Activated T-cell treated with anti-CD3 and anti-CD28 coated beads for 48 hours (primary cell): ENCODE results near the gene DPEP1.
"Not testable (repeated sequence)": the region's sequence is repeated elsewhere in the genome, so short reads cannot be mapped to it uniquely, and the experiment has no call there.

Source experiments
- DNase-seq: peaks from one replicate; pipeline ENCODE4 v3.0.0-alpha.2; 2020; ENCODE audit warnings: low read depth

Gene DPEP1

DNA sequence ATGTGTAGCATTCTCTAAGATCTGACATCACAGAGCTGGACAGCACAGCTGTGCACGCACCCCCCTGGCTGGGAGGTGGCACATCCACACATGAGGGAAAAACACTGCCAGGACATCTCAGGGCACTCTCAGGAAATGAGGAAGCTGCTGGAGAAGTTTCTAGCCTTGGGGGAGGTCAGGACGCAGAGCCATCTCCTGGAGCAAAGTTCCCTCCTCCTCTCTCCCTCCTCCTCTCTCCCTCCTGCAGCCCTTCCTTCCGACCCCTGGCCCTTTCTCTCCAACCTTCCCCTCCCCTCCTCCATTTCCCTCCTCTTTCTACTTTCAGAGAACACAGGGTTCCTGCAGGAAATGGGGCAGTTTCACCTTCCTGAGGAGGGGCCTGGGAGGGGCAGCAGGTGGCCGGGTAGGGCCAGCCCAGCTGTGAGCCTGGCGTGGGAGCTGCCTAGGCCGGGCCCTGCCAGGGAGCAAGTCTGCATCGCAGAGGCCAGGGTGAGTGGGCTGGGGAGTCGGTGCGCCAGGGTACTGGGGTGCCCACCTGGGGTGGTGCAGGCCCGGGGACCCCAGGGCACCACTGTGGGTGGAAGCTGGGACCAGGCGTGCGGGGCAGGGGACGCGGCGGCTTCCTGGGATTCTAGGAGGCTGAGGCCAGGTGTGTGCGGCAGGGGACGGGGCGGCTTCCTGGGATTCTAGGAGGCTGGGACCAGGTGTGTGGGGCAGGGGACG, at the start of gene DPEP1:
TSS of gene DPEP1 (plus strand) at position 412 of the 723 bp plus-strand sequence. CDS start 16,769 bp downstream, outside the sequence.
- DNase-seq, result no peak

DNA sequence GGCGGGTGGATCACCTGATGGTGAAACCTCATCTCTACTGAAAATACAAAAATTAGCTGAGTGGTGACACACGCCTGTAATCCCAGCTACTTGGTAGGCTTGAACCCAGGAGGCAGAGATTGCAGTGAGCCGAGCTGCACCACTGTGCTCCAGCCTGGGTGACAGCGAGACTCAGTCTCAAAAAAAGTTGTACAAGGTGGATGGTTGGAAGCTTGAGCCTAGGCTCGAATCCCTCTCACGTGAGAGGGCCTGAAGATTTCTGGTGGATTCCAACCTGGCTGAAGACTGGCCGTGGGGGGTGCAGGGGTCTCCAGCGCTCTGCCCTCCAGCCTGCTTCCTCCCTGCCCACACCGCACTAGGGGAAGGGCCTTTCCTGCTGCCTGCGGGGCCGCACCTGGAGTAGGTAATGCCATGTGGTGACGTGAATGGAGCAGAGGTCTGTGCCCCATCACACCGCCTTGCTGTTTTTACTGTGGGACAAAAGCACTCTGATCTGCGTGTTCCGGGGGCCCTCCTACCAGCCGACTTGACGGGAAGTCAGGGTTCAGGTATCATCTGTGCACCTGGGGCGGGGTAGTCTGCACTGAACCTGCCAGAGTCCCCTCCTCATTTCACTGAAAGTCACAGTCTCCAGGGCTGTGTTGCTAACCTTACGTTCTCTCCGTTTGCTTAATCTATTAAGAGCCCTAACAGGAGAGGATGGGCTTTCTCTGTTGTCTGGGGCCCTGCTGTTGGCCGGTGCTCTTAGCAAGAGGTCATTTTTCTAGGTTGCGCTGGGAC, 48.8 kb upstream of the DPEP1 start:
- DNase-seq, result no peak

DNA sequence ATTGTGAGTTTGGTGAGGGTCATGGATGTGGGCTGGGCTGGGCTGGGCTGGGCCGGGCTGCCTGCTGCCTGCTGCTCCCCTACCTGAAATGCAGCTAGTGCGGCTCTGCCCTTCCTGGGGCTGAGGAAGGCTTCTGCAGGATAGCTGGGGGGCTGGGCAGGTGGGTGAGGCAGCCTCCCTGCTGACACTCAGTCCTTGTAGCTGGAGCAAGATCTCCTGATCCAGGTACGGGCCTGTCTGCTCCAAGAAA, 48.3 kb upstream of the DPEP1 start:
- no peak for DNase-seq

DNA sequence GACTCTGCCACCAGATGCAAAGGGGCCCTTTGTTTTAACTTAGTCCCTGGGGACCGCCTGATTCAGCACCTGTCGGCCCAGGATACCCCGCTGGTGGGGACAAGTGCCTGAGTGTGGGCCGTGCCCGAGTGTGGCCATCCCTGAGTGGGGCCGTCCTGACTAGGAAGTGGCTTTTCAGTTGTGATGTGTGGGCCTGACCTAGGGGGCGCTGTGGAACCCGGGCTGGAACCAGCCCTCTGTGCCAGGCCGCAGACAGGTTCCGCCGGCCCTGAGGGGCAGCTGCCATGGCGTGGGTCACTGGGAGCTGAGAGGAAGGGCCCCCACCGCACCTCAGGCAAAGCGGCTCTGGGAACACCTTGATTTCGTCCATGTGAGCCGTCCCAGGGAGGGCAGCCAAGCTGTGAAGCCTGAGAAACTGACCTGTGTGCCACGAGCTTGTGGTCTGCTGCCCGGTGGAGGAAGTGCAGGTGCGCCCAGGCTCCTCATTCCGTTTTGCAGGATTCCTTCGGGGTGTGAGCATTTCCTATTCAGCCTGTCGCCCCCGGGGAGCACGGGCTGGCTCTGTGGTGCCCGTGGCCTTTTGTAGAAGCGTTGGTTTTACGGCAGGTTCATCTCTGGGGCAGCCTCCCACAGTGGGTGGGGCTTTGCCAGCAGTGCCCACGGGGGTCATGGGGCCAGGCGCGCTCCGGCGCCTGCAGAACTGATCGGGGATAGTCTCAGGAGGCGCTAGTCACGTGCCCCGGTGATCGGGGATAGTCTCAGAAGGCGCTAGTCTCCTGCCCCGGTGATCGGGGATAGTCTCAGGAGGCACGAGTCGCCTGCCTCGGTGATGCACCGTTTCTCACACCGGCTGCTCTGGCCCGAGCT, 47.7 kb upstream of the DPEP1 start:
- peak; percentile 62 for DNase-seq

DNA sequence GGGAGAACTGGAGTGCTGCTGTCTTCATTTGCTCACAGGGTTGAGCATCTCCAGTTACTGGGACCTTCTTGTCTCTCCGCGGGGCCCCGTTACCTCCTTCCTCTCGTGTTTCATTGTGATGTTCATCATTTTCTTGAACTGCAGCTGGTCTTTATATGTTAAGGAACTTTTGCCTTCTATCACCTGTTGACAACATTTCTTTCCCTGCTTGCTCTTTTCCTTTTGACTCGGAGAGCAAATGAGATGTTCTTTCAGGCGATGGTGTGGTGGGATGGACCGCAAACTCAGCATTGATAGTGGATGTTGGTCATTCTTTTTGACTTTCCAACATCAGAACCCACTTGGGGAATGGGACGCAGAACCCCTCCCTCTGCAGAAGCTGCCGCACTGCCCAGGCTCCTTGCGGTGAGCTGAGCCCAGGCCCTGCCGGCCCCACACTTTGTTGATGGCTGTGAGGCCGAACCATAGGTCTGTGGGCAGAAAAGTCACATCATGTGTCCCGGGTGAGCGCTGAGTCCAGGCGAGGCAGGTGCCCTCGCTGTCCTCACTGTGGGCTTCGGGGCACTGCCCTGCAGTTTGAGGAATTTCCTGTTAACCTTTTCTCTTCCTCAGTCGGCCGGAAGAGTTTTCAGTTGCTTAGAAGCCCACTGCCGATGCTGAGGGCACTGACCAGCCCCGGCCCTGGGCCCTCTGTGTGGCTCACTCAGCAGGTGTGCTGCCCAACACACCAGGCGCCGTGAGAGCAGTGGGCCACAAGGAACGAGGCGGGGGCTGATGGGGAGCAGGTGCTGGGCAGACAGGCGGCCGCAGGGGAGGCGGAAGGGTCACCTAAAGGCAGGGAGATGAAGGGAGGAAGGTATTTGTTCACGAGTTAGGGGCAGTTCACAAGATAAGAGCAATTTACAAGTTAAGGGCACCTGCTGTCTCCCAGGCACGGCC, 45.5 kb upstream of the DPEP1 start:
- no peak for DNase-seq

DNA sequence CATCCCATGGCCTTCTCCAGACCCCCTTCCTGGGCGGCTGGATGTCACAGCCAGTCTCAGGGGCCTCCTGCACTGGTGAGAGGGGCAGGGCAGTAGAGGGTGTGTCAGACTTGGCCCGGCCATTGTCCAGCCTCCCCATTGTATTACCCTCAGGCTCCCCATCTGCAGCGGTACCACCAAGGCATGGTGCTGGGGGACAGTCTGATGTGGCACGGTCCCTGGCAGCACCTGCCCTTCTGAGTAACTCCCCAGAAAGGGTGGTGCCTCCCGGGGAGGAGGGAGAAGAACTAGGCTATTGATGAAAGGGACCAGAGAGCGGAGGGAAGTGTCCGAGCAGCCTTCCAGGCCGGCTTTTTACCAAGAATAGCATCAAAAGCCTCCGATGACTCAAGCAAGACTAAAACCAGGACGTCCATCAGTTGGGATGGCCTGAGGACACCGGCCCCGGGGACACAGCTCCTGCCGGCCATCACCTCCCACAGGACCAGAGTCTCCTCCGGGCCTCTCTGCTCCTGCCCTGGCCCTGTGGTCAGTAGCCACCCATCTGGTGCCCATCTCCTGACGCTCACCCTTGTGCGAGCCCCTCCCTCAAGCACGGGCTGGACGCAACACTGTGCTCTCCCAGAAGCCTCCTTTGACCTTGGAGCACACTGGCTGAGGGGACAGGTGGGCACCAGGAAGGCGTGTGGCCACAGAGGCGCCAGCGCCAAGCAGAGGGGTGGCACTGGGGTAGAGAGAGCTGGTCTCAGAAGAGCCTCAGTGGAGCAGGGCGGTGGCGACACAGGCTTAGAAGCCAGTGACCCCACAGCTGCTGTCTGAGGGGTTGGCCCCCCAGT, 43.7 kb upstream of the DPEP1 start:
- no peak for DNase-seq

DNA sequence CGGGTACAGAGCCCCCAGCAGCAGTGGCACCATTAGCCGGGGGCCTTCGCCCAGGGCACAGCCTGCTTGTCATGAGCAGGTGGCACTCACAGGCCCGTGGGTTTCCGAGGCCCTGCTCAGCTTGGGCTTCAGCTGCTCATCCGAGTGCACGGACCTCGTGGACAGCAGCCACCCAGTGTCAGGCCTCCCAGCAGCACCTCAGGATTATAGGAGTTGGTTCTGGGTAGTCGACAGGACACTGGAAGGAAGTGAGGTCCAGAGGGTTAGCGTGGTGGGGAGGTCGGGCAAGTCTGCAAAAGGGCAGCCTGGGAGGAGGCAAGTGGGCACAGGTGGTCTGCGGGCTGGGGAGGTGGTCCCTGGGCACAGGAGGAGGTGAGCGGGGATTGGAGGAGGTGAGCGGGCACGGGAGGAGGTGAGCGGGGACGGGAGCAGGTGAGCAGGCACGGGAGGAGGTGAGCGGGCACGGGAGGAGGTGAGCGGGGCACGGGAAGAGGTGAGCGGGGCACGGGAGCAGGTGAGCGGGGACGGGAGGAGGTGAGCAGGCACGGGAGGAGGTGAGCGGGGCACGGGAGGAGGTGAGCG, 43.0 kb upstream of the DPEP1 start:
- no peak for DNase-seq

DNA sequence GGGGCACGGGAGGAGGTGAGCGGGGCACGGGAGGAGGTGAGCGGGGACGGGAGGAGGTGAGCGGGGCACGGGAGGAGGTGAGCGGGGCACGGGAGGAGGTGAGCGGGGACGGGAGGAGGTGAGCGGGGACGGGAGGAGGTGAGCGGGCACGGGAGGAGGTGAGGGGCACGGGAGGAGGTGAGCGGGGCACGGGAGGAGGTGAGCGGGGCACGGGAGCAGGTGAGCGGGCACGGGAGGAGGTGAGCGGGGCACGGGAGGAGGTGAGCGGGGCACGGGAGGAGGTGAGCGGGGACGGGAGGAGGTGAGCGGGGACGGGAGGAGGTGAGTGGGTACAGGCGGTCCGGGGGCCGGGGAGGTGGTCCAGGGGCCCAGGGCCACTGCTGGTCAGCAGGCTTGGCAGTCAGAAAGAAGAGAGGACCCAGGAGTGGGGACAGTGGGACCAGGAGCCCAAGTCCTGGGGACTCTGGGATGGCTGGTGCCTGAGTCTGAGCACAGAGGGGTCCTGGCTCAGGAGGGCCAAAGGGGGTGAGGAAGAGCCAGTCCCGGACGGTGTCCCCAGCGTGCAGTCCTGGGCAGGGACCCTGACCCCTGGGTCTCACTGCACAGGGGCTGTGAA, 42.4 kb upstream of the DPEP1 start:
- not testable (repeated sequence) for DNase-seq

DNA sequence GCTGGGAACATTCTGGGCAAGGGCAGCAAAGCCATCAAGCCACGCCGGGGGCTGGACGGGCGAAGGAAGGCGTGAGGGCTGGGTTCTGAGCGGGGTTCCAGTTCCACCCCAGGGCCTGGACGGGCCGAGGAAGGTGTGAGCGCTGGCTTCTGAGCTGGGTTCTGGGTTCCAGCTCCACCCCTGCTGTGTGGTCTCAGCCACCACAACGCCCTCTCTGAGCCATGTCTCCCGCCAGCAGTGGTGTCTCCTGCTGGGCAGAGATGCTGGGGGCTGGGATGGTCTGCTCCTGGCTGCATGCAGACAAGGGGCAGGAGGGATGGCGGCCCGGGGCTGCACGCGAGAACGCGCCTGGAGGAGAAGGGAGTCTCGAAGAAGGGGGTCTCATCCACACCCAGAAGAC, 41.8 kb upstream of the DPEP1 start:
- no peak for DNase-seq

DNA sequence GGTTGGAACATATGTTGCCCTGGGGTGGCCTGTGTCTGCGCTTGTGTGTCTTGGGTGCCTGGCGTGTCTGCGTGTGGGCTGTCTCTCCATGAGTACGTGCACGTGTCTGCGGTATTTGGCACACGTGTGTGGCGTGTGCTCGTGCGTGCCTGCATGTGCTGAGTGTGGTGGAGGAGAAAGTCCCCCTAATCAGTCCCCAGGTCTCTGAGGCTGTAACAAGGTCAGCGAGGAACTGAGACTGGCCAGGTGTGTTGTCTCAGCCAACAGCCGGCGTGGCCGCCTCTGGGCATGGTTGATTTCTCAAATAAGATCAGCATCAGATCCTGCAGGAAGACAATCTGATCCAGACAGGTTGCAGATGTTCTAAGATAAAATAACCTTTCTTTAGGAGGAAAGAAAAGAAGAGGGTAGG, 41.4 kb upstream of the DPEP1 start:
- DNase-seq, result no peak

DNA sequence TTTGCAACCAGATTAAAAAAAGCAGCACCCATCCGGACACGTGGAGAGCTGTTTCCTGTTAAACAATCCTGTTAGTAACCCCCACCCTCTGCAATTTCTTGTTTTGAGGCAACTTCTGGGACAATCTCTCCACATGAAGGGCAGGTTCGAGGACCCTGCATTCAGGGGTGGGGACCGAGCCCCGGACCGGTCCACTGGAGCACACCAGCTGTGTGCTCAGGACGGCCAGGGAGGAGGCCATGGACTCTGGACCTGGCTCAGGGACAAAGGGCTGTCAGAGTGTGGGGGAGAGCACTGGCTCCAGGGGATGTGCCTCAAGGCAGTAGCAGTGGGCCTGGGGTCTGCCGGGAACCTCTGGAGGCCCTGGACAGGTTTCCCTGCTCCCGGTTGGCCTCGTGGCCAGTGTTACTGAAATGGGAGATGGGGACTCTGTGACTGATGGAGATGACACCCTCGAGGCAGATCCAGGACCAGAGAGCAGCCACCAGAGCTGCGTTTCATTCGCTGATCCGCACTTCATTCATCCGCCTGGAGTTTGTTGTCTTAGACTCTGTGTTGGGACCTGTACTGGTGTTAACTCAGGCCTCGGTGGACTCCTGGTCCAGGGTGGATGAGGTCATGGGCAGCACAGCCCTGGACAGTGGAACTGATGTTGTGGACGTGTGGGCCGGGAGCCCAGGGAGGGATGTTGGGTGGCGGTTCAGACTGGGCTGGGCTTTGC, 40.8 kb upstream of the DPEP1 start:
- DNase-seq, result no peak

DNA sequence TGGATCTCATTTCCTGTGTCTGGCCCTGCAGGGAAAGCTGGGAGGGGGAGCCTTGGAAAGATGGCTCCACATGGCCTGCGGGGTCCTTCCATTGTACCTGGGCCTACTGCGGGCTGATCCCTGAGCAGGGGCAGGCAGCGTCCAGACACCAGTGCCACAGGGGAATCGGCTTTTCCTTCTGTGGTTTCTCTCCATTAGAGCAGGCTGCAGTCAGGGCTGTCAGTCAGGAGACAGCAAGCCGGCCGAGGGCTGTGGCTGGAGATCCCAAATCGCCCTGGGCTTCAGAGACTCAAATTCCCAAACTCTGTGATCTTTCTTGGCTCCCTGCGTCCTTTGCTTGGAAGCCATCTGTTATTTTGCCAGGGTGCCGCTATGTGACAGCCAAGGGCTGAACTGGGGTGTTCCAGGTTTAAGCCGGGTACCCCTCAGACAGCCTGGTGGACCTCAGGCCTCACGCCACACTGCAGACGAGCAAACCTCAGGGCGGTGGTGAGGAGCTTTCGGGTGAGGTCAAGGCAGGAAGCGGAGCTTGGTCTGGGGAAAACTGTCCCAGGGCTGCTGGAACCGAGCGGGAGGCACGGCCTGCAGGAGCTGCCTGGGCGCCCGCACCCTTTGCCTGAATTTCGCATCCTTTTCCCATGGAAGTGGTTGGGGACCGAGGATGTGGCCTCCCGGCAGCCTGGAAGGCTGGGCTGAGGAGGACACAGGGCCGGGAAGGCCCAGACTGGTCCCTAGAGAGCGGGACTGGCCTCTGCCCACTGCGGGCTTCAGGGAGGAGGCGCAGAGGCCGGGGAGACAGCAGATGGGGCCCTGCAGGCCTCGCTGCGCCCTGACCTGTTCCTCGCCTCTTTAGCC, 39.4 kb upstream of the DPEP1 start:
- no peak for DNase-seq

DNA sequence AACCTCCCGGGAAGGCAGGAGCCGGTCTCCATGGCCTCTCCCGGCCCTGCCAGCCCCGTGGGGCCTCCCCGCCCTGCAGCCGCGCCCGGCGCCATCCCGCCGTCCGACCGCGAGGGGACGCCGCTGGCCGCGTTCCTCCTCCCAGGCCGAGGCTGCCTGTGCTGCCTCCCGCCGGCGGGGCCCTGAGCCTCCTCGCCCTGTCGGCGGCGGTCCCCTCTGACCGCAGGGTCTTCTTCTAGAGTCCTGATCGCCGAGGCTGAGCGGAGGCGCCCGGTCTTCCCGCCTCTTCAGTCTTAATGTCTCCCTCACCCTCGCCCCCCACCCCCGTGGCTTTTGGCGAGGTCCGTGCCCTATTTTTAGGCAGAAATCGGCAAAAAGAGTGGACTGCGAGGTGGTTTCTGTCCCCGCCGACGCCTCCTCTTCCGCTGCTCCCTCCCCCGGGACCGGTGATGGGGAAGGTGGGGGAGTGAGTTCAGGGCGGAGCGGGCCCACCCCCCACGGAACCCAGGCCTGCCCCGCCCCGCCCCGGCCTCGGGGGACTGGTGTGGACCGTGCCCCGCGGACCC, 38.7 kb upstream of the DPEP1 start:
- peak; percentile 72 for DNase-seq

DNA sequence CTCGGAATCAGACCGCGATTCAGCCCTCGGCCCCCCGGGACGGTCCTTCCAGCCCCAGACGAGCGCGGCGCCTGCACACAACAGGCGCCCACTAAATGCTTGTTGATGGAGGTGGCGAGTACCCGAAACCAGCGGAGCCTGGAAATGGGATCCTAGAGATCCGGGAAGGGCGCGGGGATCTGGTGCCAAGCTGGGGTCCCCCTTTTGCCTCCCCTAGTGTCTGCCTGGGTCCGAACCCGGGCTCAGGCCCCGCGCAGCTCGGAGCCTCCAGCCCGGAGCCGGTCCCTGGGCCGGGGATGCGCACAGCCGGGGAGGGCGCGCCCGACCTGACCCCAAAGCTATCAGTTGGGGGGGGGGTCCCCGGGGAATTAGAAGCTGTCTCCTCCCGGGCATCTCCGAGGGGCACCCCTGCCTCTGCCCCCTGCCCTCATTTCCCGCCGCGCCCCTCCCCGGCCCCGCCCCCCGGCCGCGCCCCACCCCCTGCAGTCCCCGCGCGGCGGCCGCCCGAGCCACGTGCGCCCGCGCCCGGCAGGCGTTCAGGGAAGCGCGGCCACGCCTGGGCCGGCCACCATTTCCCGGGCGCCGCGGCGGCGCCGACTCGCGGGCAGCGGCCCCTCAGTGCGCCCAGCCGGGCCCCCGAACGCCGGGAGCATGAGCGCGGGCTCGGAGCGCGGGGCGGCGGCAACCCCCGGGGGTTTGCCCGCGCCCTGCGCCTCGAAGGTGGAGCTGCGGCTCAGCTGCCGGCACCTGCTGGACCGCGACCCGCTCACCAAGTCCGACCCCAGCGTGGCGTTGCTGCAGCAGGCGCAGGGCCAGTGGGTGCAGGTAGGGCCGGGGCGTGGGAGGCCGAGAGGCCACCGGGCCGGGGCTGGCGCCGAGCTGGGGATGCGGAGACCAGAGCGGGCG, 37.9 kb upstream of the DPEP1 start, which contains the start of gene CPNE7:
TSS of gene CPNE7 (plus strand) at position 512 of the 906 bp plus-strand sequence. CDS start at position 652, 140 bp downstream.
- DNase-seq, result no peak

DNA sequence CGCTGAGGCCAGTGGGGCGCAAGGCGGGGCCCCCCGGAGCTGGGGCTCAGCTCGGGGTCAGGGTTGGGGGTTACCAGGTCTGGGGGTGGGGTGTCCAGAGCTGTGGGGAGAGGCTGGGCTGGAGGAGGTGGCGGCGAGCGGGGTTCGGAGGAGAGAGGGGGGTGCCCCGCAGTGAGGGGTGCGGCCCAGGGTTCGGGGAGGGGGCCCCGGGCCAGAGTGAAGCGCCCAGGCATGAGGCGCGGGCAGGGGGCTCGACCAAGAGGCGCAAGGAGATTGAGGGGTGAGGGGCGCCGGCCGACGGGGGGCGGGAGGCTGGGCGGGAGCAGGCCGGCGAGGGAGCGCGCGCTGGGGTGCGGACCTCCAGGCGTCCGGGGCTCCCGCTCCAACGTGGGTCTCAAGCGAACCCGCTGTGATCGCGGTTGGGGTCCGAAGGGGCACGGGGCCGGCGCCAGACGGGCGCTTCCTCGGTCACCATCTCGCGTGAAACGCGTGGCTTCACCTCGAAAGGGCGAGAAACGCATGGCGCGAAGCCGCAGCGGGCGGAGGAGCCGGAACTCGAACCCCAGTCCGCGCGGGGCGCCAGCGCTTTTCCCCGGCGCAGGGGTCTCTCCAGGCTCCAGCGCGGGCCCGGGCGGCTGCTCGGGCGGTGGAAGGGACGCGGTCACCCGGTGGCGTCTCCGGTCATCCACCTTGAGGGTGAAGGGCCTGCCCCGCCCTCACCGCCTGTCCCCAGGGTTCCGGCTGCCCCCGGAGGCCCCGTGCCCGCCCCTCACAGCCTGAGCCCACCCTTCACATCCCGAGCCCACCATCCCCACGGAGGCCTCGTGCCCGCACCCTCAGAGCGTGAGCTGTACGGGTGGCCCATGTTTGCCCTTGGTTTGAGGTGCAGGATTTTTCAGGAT, 37.0 kb upstream of the DPEP1 start:
- no peak for DNase-seq
